ENCODE measurements around the gene PTRH1. TPM values are rescaled to one million over a fixed set of nuclear protein-coding genes. Genes with fewer than 3 reads are reported as not detected.

Gene PTRH1
- total RNA-seq, 1 donor from 2014 or later, result 10.1 TPM

DNA sequence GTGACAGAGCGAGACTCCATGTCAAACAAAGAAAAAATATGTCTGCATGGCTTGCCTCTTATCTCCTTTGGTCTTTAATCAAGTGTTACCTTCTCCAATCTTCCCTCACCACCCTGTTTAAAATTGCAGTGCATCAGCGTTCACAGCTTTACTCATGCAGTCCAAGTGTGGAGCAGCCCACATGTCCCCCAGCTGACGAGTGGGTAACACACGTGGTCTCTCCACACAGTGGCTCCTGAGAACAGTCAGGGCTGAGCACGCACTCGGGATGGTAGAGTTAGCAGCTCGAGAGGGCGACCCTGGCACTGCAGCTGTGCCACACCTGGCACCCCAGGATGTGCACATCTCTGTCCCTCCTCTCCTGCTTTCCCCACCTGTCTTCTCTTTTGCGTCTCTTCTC, 34.6 kb downstream of the PTRH1 start:
- peaks cover 2% of the 10 kb centered on the region for H3K4me1 Mint-ChIP-seq (ENCODE audit: low read depth, unreplicated experiment)
- H3K4me3 Mint-ChIP-seq (ENCODE audit: unreplicated experiment), result no peak overlapping the region
- H3K27ac Mint-ChIP-seq (ENCODE audit: unreplicated experiment), result no peak overlapping the region
- H3K9me3 Mint-ChIP-seq (ENCODE audit: unreplicated experiment), result peaks cover 6% of the 10 kb centered on the region
- no peak for DNase-seq
- peaks cover 5% of the 10 kb centered on the region for H3K27me3 Mint-ChIP-seq (ENCODE audit: unreplicated experiment)
- H3K36me3 Mint-ChIP-seq (ENCODE audit: unreplicated experiment), result no peaks in the 10 kb centered on the region
- TF ChIP-seq, protein P1, sequence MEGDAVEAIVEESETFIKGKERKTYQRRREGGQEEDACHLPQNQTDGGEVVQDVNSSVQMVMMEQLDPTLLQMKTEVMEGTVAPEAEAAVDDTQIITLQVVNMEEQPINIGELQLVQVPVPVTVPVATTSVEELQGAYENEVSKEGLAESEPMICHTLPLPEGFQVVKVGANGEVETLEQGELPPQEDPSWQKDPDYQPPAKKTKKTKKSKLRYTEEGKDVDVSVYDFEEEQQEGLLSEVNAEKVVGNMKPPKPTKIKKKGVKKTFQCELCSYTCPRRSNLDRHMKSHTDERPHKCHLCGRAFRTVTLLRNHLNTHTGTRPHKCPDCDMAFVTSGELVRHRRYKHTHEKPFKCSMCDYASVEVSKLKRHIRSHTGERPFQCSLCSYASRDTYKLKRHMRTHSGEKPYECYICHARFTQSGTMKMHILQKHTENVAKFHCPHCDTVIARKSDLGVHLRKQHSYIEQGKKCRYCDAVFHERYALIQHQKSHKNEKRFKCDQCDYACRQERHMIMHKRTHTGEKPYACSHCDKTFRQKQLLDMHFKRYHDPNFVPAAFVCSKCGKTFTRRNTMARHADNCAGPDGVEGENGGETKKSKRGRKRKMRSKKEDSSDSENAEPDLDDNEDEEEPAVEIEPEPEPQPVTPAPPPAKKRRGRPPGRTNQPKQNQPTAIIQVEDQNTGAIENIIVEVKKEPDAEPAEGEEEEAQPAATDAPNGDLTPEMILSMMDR (IDR thresholded peaks at IDR 0.05; ENCODE audit: partially characterized antibody, unreplicated experiment), result no peak

DNA sequence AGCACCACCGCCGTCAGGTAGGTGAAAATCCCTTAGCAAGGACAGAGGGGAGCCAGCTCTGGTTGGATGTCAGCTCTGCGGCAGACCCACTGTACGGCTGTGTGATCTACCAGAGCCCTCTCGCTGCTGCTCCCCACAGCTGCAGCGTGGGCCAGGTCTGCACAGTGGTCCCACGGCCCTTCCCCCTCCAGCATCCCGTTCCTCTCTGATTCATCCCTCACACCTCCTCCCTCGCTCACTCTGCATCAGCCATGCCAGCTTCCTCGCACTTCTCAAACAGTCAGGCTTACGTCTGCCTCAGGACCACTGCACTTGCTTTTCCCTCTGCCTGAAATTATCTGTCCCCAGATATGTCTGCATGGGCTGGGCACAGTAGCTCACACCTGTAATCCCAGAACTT, 35.2 kb downstream of the PTRH1 start:
- Mint-ChIP-seq H3K9me3 (ENCODE audit: unreplicated experiment) (peaks cover 6% of the 10 kb centered on the region), H3K4me1 (ENCODE audit: low read depth, unreplicated experiment) (peaks cover 2% of the 10 kb centered on the region), H3K27me3 (ENCODE audit: unreplicated experiment) (peaks cover 4% of the 10 kb centered on the region), H3K27ac (ENCODE audit: unreplicated experiment) (peak overlapping the region; percentile 62), H3K4me3 (ENCODE audit: unreplicated experiment) (no peak overlapping the region), H3K36me3 (ENCODE audit: unreplicated experiment) (no peaks in the 10 kb centered on the region)
- TF ChIP-seq, protein P1 (IDR thresholded peaks at IDR 0.05; ENCODE audit: partially characterized antibody, unreplicated experiment), result no peak
- DNase-seq, result no peak

DNA sequence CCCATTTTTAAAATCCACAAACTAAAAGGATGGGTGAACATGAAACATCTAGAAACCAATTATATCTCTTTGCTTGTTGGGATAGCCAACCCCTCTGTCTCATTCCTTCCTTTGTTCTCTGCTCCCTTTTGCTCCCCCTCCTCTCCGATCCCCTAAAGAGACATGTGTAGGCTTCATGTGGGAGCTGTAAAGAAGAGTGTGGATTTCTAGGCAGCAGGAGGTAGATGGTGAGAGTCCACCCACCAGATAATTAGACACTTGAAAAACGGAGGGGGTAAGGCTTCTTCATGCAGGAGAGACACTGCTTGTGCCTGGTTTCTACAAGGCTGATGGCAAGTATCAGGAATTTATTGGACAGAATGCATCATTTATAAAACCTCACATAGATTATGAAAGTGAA, 36.0 kb downstream of the PTRH1 start:
- Mint-ChIP-seq H3K9me3 (ENCODE audit: unreplicated experiment) (peaks cover 6% of the 10 kb centered on the region), H3K4me3 (ENCODE audit: unreplicated experiment) (no peak overlapping the region), H3K36me3 (ENCODE audit: unreplicated experiment) (no peaks in the 10 kb centered on the region), H3K4me1 (ENCODE audit: low read depth, unreplicated experiment) (peaks cover 2% of the 10 kb centered on the region), H3K27ac (ENCODE audit: unreplicated experiment) (no peak overlapping the region), H3K27me3 (ENCODE audit: unreplicated experiment) (peaks cover 4% of the 10 kb centered on the region)
- TF ChIP-seq, protein P1 (IDR thresholded peaks at IDR 0.05; ENCODE audit: partially characterized antibody, unreplicated experiment), result no peak
- no peak for DNase-seq

DNA sequence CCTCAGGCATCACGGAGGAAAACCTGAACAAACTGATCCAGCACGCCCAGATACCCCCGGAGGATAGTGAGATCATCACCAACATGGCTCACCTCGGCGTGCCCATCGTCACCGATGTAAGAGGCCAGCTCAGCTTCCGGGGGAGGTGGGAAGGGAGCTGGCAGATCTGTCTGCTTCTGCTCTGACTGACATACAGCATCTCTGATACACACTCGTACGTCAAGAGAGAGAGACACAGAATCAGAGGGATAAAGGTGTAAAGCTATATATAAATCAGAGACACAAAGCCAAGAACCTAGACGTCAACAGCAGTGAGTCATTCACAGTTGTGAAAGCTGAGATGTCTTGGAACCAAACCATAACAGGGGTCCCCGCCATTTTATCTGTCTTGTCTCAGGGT, 38.8 kb downstream of the PTRH1 start:
- TF ChIP-seq, protein P1 (IDR thresholded peaks at IDR 0.05; ENCODE audit: partially characterized antibody, unreplicated experiment), result no peak
- no peak overlapping the region for H3K27ac Mint-ChIP-seq (ENCODE audit: unreplicated experiment)
- H3K4me3 Mint-ChIP-seq (ENCODE audit: unreplicated experiment), result no peak overlapping the region
- no peak for DNase-seq
- peaks cover 4% of the 10 kb centered on the region for H3K9me3 Mint-ChIP-seq (ENCODE audit: unreplicated experiment)
- H3K36me3 Mint-ChIP-seq (ENCODE audit: unreplicated experiment), result no peaks in the 10 kb centered on the region
- H3K27me3 Mint-ChIP-seq (ENCODE audit: unreplicated experiment), result peaks cover 4% of the 10 kb centered on the region
- peaks cover 2% of the 10 kb centered on the region for H3K4me1 Mint-ChIP-seq (ENCODE audit: low read depth, unreplicated experiment)

GRCh38 chr9:127673234-127673633, 42.2 kb downstream of the PTRH1 start:
- H3K36me3 Mint-ChIP-seq (ENCODE audit: unreplicated experiment), result peaks cover 8% of the 10 kb centered on the region
- no peak overlapping the region for H3K4me3 Mint-ChIP-seq (ENCODE audit: unreplicated experiment)
- TF ChIP-seq, protein P1 (IDR thresholded peaks at IDR 0.05; ENCODE audit: partially characterized antibody, unreplicated experiment), result no peak
- H3K27ac Mint-ChIP-seq (ENCODE audit: unreplicated experiment), result no peak overlapping the region
- H3K27me3 Mint-ChIP-seq (ENCODE audit: unreplicated experiment), result peaks cover 4% of the 10 kb centered on the region
- H3K4me1 Mint-ChIP-seq (ENCODE audit: low read depth, unreplicated experiment), result no peaks in the 10 kb centered on the region
- no peak for DNase-seq
- H3K9me3 Mint-ChIP-seq (ENCODE audit: unreplicated experiment), result no peaks in the 10 kb centered on the region
